DND-41 (cell line): Measurements from ENCODE around the gene DNPEP.

Experiments used
- ATAC-seq: fragments of 200-7000 bp; cut with Tn5 transposase; 3 replicates; pipeline ENCODE4 v1.9.1; 2021; ENCODE audit warnings: low read depth; ENCODE audit not compliant: insufficient read depth
- DNase-seq: peaks from one replicate; pipeline ENCODE4 v3.0.0-alpha.2; 2020
- H2AFZ ChIP-seq: 2 replicates; pipeline ENCODE4 v1.6.0; 2012; ENCODE audit warnings: low read depth, low read length
- H3K27ac ChIP-seq: 2 replicates; pipeline ENCODE4 v1.5.1; 2012; ENCODE audit warnings: low read length, inconsistent platforms
- H3K27me3 ChIP-seq: fragments of 200-600 bp; sonication (generic); 2 replicates; pipeline ENCODE4 v1.6.0; 2012; ENCODE audit warnings: low read length, mild to moderate bottlenecking, inconsistent platforms; ENCODE audit not compliant: insufficient read depth, poor library complexity
- H3K36me3 ChIP-seq: 2 replicates; pipeline ENCODE4 v1.5.1; 2012; ENCODE audit warnings: low read length, inconsistent platforms; ENCODE audit not compliant: insufficient read depth
- H3K4me1 ChIP-seq: 2 replicates; pipeline ENCODE4 v1.5.1; 2012; ENCODE audit warnings: mild to moderate bottlenecking, low read length; ENCODE audit not compliant: insufficient read depth
- H3K4me2 ChIP-seq: 2 replicates; pipeline ENCODE4 v1.6.0; 2012; ENCODE audit warnings: mild to moderate bottlenecking, moderate library complexity, low read length, inconsistent platforms; ENCODE audit not compliant: insufficient read depth
- H3K4me3 ChIP-seq, 2 experiments: fragments of 200-600 bp in 1 of 2; shearing (Covaris generic) in 1 of 2; 2 replicates each; pipeline ENCODE4 v1.5.1; 2012 to 2016; ENCODE audit warnings: inconsistent platforms in 2 of 2, low read length in 2 of 2, mild to moderate bottlenecking in 2 of 2, low read depth in 1 of 2, moderate library complexity in 1 of 2
- H3K79me2 ChIP-seq: 2 replicates; pipeline ENCODE4 v1.6.0; 2012; ENCODE audit warnings: low read length, inconsistent platforms; ENCODE audit not compliant: insufficient read depth
- H3K9ac ChIP-seq: 2 replicates; pipeline ENCODE4 v1.6.0; 2012; ENCODE audit warnings: low read depth, mild to moderate bottlenecking, inconsistent platforms, low read length, moderate library complexity
- H3K9me3 ChIP-seq: 2 replicates; pipeline ENCODE4 v1.5.1; 2012; ENCODE audit warnings: low read length, moderate library complexity, mild to moderate bottlenecking, inconsistent platforms; ENCODE audit not compliant: insufficient read depth, severe bottlenecking
- H4K20me1 ChIP-seq: 2 replicates; pipeline ENCODE4 v1.6.0; 2012; ENCODE audit warnings: low read length; ENCODE audit not compliant: insufficient read depth
- EZH2 ChIP-seq: IDR thresholded peaks from 3 replicates; pipeline ENCODE4 v1.6.1; 2012; ENCODE audit warnings: borderline replicate concordance, low read depth, mild to moderate bottlenecking, moderate library complexity, low read length, inconsistent platforms; ENCODE audit not compliant: severe bottlenecking
- TF ChIP-seq, protein P1 (sequence below): IDR thresholded peaks from 2 replicates; pipeline ENCODE4 v1.5.1; 2012; ENCODE audit warnings: borderline replicate concordance, low read length, moderate library complexity, mild to moderate bottlenecking; ENCODE audit not compliant: poor library complexity, severe bottlenecking; ENCODE audit errors: extremely low read depth

The DNPEP gene

DNA sequence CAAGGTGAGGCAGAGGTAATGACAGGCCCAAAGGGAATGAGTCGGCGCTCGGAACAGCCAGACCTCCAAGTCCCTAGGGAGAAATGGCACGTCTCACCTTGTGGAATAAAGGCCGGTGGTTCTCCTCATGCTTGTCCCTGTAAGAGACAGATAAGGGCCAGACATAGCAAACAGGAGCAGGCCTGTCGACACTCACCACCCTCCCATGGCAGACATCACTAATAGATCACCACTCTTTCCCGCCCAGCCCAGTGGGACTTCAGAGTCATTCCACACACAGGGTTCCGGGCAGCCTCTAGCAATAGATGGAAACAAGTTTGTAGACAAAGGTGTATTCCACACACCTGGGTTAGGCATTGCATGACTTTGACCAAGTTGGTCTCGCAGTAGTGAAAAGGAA is 6.3 kb downstream of the DNPEP start:
- DNase-seq (no peak), ATAC-seq (no peak)
- H3K9ac ChIP-seq, result no peak overlapping the region
- no peak overlapping the region for H3K4me2 ChIP-seq
- no peaks in the 10 kb centered on the region for H3K9me3 ChIP-seq
- H3K27me3 ChIP-seq, result no peaks in the 10 kb centered on the region
- peaks cover 6% of the 10 kb centered on the region for H3K79me2 ChIP-seq
- peaks cover 8% of the 10 kb centered on the region for H3K4me1 ChIP-seq
- peaks cover 22% of the 10 kb centered on the region; the same call in 1 of the 2 replicates for H4K20me1 ChIP-seq
- H3K27ac ChIP-seq, result no peak overlapping the region
- H3K36me3 ChIP-seq, result peaks cover 60% of the 10 kb centered on the region
- H2AFZ ChIP-seq, result no peak overlapping the region
- H3K4me3 ChIP-seq, result no peak overlapping the region
- TF ChIP-seq EZH2, result no peak
- TF ChIP-seq, protein P1, sequence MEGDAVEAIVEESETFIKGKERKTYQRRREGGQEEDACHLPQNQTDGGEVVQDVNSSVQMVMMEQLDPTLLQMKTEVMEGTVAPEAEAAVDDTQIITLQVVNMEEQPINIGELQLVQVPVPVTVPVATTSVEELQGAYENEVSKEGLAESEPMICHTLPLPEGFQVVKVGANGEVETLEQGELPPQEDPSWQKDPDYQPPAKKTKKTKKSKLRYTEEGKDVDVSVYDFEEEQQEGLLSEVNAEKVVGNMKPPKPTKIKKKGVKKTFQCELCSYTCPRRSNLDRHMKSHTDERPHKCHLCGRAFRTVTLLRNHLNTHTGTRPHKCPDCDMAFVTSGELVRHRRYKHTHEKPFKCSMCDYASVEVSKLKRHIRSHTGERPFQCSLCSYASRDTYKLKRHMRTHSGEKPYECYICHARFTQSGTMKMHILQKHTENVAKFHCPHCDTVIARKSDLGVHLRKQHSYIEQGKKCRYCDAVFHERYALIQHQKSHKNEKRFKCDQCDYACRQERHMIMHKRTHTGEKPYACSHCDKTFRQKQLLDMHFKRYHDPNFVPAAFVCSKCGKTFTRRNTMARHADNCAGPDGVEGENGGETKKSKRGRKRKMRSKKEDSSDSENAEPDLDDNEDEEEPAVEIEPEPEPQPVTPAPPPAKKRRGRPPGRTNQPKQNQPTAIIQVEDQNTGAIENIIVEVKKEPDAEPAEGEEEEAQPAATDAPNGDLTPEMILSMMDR, result no peak

DNA sequence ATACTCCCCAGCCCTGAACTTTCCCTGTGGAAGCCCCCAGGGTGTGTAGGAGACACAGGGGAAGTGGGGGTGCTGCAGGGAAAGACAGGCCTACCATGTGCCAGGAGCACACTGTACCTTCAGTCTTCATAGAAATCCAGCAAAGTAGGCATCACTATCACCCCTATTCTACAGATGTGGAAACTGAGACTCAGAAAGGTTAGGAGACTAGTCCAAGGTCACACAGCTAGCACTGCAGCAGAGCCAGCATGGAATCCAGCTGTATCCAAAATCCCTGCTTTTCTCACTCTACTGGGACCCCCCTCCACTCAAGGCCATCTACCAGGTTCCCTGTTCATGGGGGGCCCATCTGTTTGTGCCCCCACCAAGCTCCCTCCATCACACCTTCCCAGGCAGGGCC is 6.8 kb downstream of the DNPEP start:
- no peak for DNase-seq
- TF ChIP-seq, protein P1, result no peak
- TF ChIP-seq EZH2, result no peak
- no peaks in the 10 kb centered on the region for H3K27me3 ChIP-seq

DNA sequence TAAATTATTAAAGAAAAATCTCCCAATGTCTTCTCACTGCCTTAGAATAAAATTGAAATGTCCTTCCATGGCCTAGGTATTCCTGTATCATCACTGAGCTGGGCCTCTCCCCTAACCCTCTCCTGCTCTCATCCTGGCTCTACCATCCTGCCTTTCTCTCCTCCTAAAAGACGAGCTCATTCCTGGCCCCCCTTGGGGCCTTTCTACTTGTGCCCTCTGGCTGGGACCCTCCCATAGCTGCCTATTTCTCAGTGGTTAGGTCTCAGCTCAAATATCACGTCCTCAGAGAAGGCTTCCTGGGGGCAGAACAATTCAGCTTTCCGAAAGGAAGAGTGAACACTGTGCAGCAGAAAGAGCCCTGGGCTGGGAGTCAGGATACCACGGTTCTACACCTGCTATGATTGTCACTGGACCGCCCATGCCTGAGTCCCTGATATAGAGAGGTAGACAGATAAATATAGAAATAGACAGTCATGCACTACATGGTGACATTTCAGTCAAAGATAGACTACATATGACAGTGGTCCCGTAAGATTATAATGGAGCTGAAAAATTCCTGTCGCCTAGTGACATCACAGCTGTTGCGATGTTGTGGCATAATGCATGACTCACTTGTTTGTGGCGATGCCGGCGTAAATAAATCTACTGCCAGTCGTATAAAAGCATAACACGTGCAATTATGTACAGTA is 9.4 kb downstream of the DNPEP start:
- no peak overlapping the region for H3K4me2 ChIP-seq
- ATAC-seq (no peak), DNase-seq (no peak)
- no peak overlapping the region for H3K27ac ChIP-seq
- no peaks in the 10 kb centered on the region for H3K27me3 ChIP-seq
- peaks cover 6% of the 10 kb centered on the region; the same call in 1 of the 2 replicates for H4K20me1 ChIP-seq
- TF ChIP-seq, protein P1, result no peak
- no peak for TF ChIP-seq EZH2
- H3K9ac ChIP-seq, result no peak overlapping the region
- H3K4me3 ChIP-seq, result no peak overlapping the region
- H3K79me2 ChIP-seq, result no peaks in the 10 kb centered on the region
- H3K9me3 ChIP-seq, result no peaks in the 10 kb centered on the region
- peaks cover 47% of the 10 kb centered on the region for H3K36me3 ChIP-seq
- no peaks in the 10 kb centered on the region for H3K4me1 ChIP-seq
- no peak overlapping the region for H2AFZ ChIP-seq

More for the DNA sequence above, 6.8 kb downstream of the DNPEP start:
- no peaks in the 10 kb centered on the region for H3K9me3 ChIP-seq
- no peak overlapping the region for H3K4me3 ChIP-seq
- no peak overlapping the region for H2AFZ ChIP-seq
- peaks cover 17% of the 10 kb centered on the region; the same call in 1 of the 2 replicates for H4K20me1 ChIP-seq
- peak; percentile 25; the same call in 1 of the 3 replicates for ATAC-seq
- H3K9ac ChIP-seq, result no peak overlapping the region
- H3K4me1 ChIP-seq, result peaks cover 2% of the 10 kb centered on the region
- no peak overlapping the region for H3K27ac ChIP-seq
- no peak overlapping the region for H3K4me2 ChIP-seq
- peaks cover 55% of the 10 kb centered on the region for H3K36me3 ChIP-seq
- H3K79me2 ChIP-seq, result peaks cover under 1% of the 10 kb centered on the region; the same call in 1 of the 2 replicates
